Measurements from ENCODE around the gene SPECC1.
"Not testable (repeated sequence)": the region's sequence is repeated elsewhere in the genome, so short reads cannot be mapped to it uniquely, and the experiment has no call there.

The SPECC1 gene

GRCh38 chr17:20095336-20096080 is 86.3 kb downstream of the SPECC1 start:
- no peak for FAIRE-seq

DNA sequence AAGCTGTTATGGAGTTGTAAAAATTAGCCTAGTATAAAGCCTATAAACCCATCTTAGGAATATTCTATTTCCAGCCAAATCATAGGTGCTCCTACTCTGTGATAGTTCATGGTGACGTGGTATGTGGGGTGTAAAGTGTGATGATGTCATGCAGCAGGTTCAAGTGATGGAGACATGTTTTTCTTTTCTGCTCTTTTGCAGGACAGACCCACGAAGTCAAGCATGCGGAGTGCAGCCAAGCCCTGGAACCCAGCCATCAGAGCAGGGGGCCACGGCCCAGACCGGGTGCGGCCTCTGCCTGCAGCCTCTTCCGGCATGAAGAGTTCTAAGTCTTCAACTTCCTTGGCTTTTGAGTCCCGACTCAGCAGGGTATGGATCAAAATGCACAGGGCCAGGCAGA is 87.3 kb downstream of the SPECC1 start:
- no peak for FAIRE-seq

DNA sequence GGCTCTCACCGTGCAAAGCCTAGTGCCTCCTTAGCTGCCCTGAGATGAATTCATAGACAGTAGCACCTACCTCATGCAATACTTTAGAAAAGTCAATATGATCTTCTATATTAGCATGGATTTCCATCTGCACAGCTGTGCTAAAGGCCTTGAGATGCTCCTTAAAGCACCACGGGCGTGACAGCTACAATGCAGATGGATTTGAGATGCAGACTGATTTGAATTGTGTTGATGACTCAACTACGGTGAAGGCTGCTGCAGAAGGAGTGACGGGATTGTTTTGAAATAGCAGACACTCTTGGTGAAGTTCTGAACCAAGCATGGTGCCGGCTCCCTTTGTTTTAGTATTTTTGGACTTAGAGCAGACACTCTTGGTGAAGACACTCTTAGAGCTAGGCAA is 88.2 kb downstream of the SPECC1 start:
- FAIRE-seq, result no peak

DNA sequence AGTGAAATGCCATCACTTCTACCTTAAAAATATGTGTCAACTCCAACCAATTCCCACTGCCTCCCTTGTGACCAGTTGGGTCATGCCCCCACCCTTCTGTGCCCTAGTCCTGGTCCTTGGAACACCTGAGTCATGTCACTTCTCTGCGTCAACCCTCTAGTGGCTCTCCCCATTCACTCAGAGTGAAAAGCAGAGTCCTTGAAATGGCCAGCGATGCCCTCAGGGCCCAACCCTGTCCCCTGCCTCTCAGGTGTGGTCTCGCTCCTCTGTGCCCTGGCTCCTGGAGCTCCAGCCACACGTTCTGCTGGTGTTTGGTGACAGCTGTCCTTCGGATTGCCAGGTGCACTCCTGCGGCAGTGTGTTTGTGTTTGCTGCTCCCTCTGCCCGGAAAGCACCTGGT is 89.2 kb downstream of the SPECC1 start:
- no peak for FAIRE-seq

DNA sequence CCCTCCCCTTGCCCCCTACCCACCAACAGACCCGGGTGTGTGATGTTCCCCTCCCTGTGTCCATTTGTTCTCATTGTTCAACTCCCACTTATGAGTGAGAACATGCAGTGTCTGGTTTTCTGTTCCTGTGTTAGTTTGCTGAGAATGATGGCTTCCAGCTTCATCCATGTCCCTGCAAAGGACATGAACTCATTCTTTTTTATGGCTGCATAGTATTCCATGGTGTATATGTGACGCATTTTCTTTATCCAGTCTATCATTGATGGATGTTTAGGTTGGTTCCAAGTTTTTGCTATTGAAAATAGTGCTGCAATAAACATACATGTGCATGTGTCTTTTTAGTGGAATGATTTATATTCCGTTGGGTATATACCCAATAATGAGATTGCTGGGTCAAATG is 91.6 kb downstream of the SPECC1 start:
- not testable (repeated sequence) for FAIRE-seq

GRCh38 chr17:20103454-20104446 is 94.6 kb downstream of the SPECC1 start:
- no peak for FAIRE-seq

- FAIRE-seq, result no peak
Measured at GRCh38 chr17:20105539-20106280, 96.6 kb downstream of the SPECC1 start.

GRCh38 chr17:20106446-20106845 is 97.3 kb downstream of the SPECC1 start:
- not testable (repeated sequence) for FAIRE-seq

GRCh38 chr17:20109076-20109475 is 99.9 kb downstream of the SPECC1 start:
- no peak for FAIRE-seq

GRCh38 chr17:20111538-20111937 is 102.4 kb downstream of the SPECC1 start:
- FAIRE-seq, result no peak

DNA sequence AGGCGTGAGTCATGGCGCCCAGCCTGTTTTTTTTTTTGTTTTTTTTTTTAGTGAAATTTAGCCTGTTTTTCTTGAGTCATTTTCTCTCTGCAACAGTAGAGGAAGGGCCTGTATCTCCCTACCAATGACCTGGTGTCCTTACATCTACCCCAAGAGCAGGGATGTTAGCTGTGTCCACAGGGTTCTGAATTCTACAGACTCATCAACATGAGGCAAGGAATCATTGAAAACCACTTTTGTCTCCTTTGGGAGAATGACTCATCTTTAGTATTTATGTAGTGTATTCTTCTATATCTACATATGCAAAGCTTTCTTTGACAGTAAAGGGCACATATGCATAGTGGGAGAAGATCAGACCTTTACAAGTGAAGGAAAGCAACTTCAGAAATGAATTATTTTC is 105.3 kb downstream of the SPECC1 start:
- FAIRE-seq, result no peak

DNA sequence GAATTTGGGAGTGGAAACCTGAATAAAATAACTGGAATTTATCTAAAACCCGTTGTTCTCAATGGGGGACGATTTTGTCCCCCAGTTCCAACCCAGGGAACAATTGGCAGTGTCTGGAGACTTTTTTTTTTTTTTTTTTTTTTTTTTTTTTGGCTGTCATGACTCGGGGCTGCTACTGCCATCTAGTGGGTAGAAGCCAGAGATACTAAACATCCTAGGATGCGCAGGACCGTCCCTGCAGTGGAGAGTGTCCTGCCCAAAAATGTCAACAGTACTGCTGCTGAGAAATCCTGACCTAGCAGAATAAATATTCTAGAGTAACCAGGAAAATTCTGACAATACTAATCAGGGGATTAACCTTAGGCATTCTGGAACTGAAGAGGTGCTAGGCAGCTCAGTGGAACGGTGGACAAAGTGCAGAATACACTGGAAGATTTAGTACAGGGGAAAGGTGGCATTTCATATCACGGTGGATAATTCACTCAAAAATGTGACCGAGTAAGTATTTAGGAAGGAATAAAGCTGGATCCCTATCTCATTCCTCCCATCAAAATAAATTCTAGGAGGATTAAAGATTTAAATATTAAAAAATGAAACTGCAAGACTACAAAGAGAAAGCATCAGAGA is 107.6 kb downstream of the SPECC1 start:
- FAIRE-seq, result peak; percentile 68

DNA sequence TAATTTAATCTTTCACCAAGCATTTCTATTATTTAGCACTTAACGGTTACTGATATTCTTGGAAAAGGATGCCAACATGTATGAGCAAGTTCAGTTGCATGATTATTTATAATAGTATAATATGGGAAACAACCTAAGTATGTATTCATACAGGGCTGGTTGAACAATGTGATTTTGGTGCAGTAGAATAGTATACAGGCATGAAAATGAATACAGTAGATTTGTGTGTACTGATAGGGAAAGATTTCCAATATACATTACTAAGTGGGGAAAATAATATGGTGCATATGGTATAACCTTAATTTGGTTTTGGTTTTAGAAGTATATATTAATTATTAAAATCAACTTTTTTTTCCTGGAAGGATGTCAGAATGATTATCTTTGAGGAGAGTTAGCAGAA is 109.1 kb downstream of the SPECC1 start:
- FAIRE-seq, result no peak

DNA sequence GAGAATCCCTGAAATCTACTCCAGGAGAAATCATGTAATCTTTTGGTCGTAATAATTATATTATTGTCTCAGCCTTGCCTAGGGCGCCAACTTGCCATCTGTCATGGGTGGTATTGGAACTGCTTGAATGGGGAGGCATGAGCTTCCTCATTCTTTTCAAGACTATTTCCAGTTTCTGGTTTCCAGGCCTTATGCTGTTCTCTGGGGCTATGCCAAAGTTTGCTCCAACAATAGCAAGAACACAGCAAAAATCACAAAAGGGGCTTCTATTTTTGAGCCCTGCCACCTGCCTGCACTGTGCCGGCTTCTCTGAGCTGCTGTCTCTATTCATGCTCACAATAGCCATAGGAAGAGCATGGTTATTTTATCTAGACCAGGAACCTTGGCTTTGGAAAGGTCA is 111.7 kb downstream of the SPECC1 start:
- FAIRE-seq, result no peak

DNA sequence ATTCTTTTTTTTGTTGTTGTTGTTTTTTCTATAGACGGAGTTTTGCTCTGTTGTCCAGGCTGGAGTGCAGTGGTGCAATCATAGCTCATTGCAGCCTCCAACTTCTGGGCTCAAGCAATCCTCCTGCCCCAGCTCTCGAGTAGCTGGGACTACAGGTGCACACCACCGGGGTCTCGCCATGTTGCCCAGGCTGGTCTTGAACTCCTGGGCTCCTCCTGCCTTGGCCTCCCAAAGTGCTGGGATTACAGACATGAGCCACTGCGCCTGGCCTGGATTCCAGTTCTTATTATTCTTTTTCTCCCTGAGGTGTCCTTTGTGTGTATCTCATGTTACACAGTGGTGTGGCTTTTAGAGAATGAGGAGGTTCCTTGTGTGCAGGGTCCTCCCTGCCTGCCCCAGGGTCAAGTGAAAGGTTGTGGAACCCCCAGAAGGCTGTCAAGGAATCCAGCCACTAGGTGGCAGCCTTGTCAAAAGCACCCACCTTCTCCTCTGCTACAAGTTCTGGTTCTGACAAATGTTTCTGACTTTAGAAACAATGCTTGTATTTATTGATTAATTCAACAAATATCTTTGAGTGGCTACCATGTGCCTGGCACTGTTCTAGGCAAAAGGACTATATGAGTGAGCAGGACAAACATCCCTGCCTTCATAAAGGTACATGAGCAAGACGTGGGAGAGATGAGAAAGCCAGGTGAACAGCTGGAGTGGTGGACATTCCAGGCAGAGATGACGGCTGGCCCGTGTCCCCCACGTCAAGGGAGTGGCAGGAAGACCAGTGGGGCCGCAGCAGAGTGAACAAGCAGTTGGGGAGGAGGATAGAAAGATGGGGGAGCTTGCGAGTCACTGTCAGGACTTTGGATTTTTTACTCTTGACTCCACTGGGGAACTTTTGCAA is 112.4 kb downstream of the SPECC1 start:
- no peak for FAIRE-seq

GRCh38 chr17:20122254-20122879 is 113.2 kb downstream of the SPECC1 start:
- FAIRE-seq, result no peak

- no peak for FAIRE-seq
Measured at GRCh38 chr17:20123209-20123608, 114.0 kb downstream of the SPECC1 start.

GRCh38 chr17:20125724-20126123 is 116.6 kb downstream of the SPECC1 start:
- FAIRE-seq, result no peak

- FAIRE-seq, result no peak
Measured at GRCh38 chr17:20127360-20128035, 118.3 kb downstream of the SPECC1 start.

GRCh38 chr17:20128036-20128667 is 119.0 kb downstream of the SPECC1 start:
- no peak for FAIRE-seq

All from islet of Langerhans (tissue), 1 donor.